Skin of body (tissue), 2 donors: Measurements from ENCODE around the gene CDCP2. TPM values are rescaled to one million over a fixed set of nuclear protein-coding genes. Genes with fewer than 3 reads are reported as not detected.
A peak's percentile ranks its signal among the peaks of the same experiment; 100 is the strongest.

Experiments used
- DNase-seq: peaks from one replicate; lab custom pipeline; 2025; lab: John Stamatoyannopoulos, UW
- total RNA-seq: library from RNA; depleted of rRNA; stranded (reverse); fragments of >200 nt; gene quantifications from one replicate; pipeline ENCODE4 v1.2.3, GENCODE V29; 2014

CDCP2 gene
- total RNA-seq, 1 donor from 2014 or later = 0.10 TPM

GRCh38 chr1:54137534-54138061 lies 15.2 kb downstream of the CDCP2 start:
- no peak for DNase-seq

- DNase-seq = no peak
Observed at GRCh38 chr1:54136963-54137533, 15.8 kb downstream of the CDCP2 start.

GRCh38 chr1:54136269-54136896 lies 16.4 kb downstream of the CDCP2 start:
- no peak for DNase-seq

GRCh38 chr1:54135436-54136120 lies 17.2 kb downstream of the CDCP2 start:
- DNase-seq = no peak

GRCh38 chr1:54134295-54134694 lies 18.5 kb downstream of the CDCP2 start:
- no peak for DNase-seq

GRCh38 chr1:54132495-54132894 lies 20.3 kb downstream of the CDCP2 start:
- DNase-seq = no peak

- DNase-seq = no peak
Observed at GRCh38 chr1:54131419-54131818, 21.4 kb downstream of the CDCP2 start.

GRCh38 chr1:54129858-54130257 lies 22.9 kb downstream of the CDCP2 start:
- no peak for DNase-seq

- no peak for DNase-seq
Observed at GRCh38 chr1:54127594-54128300, 25.1 kb downstream of the CDCP2 start.

GRCh38 chr1:54126271-54126815 lies 26.5 kb downstream of the CDCP2 start:
- no peak for DNase-seq

GRCh38 chr1:54125386-54126070 lies 27.3 kb downstream of the CDCP2 start:
- DNase-seq = no peak

- DNase-seq = no peak
Observed at GRCh38 chr1:54124906-54125305, 27.9 kb downstream of the CDCP2 start.

- DNase-seq = no peak
Observed at GRCh38 chr1:54124472-54124871, 28.3 kb downstream of the CDCP2 start.

- no peak for DNase-seq
Observed at GRCh38 chr1:54122992-54123391, 29.8 kb downstream of the CDCP2 start.

GRCh38 chr1:54122135-54122751 lies 30.6 kb downstream of the CDCP2 start:
- no peak for DNase-seq

GRCh38 chr1:54121482-54122134 lies 31.2 kb downstream of the CDCP2 start:
- DNase-seq = peak; percentile 46

GRCh38 chr1:54120698-54121481 lies 31.9 kb downstream of the CDCP2 start:
- no peak for DNase-seq

- no peak for DNase-seq
Observed at GRCh38 chr1:54120018-54120697, 32.6 kb downstream of the CDCP2 start.

- DNase-seq = no peak
Observed at GRCh38 chr1:54118704-54119103, 34.1 kb downstream of the CDCP2 start.
